Rectal smooth muscle tissue (tissue), 1 donor: Measurements from ENCODE around the gene WIPF3.

Source experiments
- H3K27ac ChIP-seq: one replicate; pipeline ENCODE4 v1.7.0; 2013; ENCODE audit warnings: low read depth, low read length, inconsistent platforms
- H3K27me3 ChIP-seq: one replicate; pipeline ENCODE4 v1.7.0; 2013; ENCODE audit warnings: low read length; ENCODE audit not compliant: control insufficient read depth, insufficient read depth
- H3K36me3 ChIP-seq: one replicate; pipeline ENCODE4 v1.7.0; 2013; ENCODE audit warnings: low read length; ENCODE audit not compliant: control insufficient read depth, insufficient read depth
- H3K4me1 ChIP-seq: one replicate; pipeline ENCODE4 v1.7.0; 2013; ENCODE audit warnings: low read length; ENCODE audit not compliant: control insufficient read depth, insufficient read depth
- H3K4me3 ChIP-seq: one replicate; pipeline ENCODE4 v1.7.0; 2013; ENCODE audit warnings: low read length
- H3K9ac ChIP-seq: one replicate; pipeline ENCODE4 v1.7.0; 2013; ENCODE audit warnings: low read length

The WIPF3 gene

DNA sequence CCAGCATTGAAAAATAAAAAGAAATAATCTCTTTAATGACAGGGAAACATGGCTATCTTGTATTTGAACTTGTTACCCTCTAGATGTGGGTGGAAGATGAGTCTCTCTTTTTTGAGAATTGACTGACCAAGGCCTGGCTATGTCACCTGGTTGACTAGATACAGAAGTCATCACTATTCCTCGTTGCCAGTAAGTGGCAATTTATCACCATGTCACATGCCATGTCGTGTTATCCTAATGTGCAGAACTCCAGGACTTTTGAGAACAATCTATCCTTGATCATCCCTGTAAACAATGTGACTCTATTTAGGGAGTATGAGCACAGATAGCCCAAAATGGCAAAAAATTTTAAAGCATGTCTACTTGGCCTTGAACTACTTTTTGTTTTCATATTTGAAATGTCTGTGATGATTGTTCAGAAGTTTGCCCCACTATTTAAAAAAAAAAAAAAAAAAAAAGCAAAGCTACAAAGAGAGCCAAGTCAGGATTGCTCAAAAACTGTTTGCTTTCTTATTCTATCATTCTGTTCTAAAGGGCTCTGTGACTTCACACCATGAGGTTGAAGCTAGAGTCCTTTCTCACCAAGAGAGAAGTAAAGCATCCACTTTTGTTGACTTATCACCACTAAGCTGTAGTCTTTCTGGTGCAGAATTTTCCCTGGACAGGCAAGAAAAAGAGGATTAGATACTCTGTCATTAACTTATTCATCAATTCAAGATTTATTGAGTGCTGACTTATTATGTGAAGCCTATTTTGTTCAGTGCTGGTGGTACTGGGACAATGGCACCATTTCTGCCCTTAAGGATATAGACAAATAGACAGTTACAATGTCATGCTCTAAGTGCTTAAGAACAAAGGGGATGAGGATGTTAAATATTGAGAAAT, 10.4 kb upstream of the WIPF3 start:
- Histone ChIP-seq H3K36me3 (no peaks in the 10 kb centered on the region), H3K4me3 (no peak overlapping the region), H3K9ac (no peak overlapping the region), H3K27me3 (no peaks in the 10 kb centered on the region), H3K4me1 (no peaks in the 10 kb centered on the region), H3K27ac (no peak overlapping the region)

DNA sequence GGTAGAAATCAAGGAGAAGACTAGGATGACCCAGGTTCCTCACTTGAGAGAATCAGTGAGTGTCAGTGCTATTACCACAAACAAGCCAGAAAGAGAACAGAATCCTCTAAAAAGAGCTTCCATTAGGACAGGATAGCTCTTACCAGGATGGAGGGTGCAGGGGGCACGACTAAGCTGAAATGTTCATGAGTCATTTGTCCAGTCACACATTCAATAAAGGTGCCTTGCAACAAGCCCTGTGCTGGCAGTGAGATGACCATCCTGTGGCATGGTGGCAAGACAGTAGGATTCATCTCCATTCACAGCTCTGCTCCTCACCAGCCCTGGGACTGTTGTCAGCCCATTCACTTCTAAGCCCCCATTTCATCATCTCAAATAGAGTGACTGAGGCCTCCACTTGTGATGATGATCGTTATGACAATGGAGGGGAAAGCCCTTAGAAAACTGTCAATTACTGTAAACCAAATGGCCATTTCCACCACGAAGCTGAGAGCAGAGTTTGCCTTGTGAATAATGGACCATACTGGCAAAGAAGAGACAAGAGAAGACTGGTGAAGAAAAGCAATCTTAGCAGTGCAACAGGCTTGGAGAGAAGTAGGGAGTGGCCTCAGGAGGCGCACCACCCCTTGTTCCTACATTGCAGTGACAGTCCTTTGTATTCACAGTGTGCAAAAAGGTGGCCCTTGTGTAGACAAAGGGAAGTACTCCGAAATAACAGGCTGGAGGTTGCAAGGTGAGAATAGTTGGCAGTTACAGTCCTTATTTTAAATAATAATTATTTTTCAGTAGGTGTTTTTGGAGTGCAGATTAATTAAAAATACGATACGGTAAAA, 9.0 kb upstream of the WIPF3 start:
- Histone ChIP-seq H3K9ac (no peak overlapping the region), H3K36me3 (no peaks in the 10 kb centered on the region), H3K4me1 (no peaks in the 10 kb centered on the region), H3K27ac (no peak overlapping the region), H3K27me3 (no peaks in the 10 kb centered on the region), H3K4me3 (no peak overlapping the region)

DNA sequence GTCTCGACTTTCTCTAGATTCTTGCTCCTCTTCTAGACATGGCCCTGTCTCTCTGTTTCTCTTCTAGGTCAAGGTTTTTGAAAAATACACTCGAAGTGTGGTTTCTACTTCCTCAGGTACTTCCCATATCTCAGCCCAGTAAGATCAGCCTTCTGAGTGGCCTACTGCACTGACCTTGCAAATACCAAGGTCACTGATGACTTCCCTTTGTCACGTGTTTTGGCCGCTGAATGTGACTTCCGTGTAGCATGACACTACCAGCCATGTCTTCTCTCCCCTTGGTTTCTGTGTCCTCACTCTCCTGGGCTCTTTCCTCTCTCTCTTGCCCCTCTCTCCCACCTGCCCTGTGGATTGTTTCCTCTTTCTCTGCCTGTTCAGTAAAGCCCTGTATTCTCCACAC, 7.9 kb upstream of the WIPF3 start:
- Histone ChIP-seq H3K27me3 (no peaks in the 10 kb centered on the region), H3K36me3 (no peaks in the 10 kb centered on the region), H3K27ac (no peak overlapping the region), H3K4me1 (no peaks in the 10 kb centered on the region), H3K9ac (no peak overlapping the region), H3K4me3 (no peak overlapping the region)

DNA sequence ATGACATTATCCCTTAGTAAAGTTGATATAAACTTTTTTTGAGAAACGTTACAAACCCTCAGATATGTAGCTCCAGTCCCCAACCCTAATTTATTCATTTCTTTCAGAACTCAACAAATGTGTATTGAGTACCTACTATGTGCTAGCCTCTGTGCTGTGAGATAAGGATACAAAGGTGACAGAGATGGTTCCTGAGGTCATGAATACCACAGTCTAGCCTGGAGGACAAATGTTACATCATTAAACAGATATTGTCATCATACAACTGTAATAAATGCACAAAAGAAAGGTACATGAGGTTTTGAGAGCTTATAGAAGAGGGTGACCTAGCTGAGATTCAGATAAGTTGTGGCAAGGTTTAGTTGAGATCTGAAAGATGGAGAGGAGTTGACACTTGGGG, 4.4 kb upstream of the WIPF3 start:
- Histone ChIP-seq H3K4me3 (no peak overlapping the region), H3K27me3 (peaks cover 3% of the 10 kb centered on the region), H3K4me1 (no peaks in the 10 kb centered on the region)

DNA sequence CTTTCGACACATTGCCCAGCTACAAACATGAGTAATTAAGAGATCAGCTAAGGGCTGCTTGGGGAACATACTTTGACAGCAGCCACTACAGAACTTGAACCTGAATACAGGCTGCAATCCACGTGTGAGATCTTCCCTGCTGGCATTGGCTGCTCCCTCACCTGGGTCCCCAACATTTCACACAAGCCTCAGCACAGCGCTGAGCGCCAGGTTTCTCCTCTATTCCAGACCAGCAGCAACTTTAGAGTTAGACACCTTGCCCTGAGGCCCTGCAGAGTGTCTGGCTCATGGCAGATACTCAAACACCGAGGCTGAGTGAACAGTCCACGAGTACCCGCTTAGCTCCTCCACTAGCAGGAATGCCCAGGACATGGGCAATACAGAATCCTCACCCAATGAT, 1.3 kb upstream of the WIPF3 start:
- no peak overlapping the region for H3K9ac ChIP-seq
- H3K4me3 ChIP-seq: no peak overlapping the region
- no peak overlapping the region for H3K27ac ChIP-seq
- no peaks in the 10 kb centered on the region for H3K4me1 ChIP-seq
- H3K36me3 ChIP-seq: no peaks in the 10 kb centered on the region
- peaks cover 6% of the 10 kb centered on the region for H3K27me3 ChIP-seq

More for the DNA sequence above, 4.4 kb upstream of the WIPF3 start:
- Histone ChIP-seq H3K9ac (no peak overlapping the region), H3K36me3 (no peaks in the 10 kb centered on the region), H3K27ac (no peak overlapping the region)

DNA sequence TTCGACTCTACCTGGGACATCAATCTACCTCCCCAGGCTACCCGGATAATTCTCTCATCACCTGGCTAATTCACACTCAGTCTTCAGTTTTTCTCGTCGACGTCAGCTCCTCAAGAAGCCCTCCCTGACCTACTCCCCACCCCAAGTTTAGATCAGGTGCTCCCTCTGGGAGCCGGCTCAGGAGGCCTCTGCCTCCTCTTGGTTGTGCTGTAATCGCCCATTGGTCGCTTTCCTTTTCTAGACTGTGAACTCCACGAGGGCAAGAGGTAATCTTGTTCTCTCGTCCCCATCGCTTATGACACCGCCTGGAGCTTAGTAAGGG, 461 bp upstream of the WIPF3 start:
- no peak overlapping the region for H3K9ac ChIP-seq
- no peak overlapping the region for H3K4me3 ChIP-seq
- no peaks in the 10 kb centered on the region for H3K4me1 ChIP-seq
- H3K27ac ChIP-seq: no peak overlapping the region
- H3K36me3 ChIP-seq: no peaks in the 10 kb centered on the region
- H3K27me3 ChIP-seq: peaks cover 6% of the 10 kb centered on the region

DNA sequence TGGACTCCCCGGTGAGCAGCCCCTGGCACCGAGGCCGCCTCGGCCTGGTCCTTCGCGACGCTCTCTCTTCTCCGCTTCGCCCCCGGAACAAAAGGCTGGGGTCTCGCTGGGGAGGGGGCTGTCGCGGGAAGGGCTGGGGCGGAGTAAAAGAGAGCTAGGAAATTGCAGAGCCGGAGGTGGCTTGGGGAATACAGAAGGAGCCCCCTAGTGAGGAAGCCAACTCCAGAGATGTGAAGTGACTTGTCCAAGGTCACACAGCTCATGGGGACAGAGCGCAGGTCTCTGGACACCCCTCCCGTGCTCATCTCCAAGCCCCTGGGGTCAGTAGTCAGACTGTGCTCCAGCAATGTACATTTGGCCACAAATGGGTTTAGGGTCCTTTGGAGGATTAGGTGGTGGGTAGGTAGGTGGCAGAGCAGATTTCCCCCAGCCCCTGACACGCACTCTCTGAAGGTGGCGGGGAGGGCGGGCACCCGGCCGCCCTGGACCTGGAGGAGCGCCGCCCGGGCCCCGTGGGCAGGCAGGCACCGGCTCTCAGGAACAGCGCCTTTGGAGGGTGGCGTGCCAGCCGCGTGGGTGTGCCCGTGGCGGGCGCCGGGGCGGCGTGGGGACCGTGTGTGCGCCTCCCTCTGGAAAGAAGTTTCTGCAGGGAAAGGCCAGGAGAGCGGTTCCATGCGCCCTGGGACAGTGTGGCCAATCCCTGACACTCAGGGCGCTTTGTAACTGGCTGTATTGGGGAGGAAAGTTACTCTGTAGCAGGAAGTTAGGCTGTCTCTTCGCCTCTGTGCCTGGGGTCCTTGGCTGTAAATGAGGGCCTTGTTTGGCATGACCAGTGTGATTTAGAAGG, 910 bp downstream of the WIPF3 start:
- Histone ChIP-seq H3K27ac (no peak overlapping the region), H3K27me3 (peaks cover 6% of the 10 kb centered on the region)

DNA sequence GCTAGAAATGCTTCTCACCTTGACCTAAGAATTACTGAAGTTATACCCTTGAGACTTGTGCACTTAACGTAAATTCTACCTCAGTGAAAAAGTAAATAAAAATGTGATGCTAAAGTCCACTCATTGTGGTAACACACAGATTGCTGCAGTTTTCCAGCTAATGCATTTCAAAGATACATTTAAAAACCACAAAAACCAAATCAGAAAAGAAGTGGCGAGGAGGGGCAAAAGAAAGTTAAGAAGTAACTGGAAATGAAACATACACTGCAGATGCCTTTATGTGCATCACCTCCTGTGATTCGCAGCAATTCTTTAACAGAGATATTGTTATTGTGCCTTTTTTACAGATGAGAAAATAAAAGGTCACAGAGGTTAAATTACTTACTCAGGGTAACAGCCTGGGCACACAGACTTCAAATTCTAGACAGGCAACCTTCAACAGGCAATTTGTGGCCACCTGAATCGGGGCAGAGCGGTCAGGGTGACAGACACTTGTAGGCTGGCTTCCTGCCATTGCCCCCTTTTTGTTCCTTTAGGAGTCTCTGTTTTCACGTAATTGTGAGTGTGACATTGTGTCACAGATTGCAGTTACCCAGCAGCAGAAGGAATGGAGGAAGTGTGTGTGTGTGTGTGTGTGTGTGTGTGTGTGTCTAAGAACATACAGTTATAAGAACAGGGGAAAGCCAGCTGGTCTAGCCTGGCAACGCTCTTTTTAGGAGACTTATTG, 1.9 kb downstream of the WIPF3 start:
- Histone ChIP-seq H3K27me3 (peaks cover 6% of the 10 kb centered on the region), H3K4me1 (peaks cover 2% of the 10 kb centered on the region), H3K4me3 (no peak overlapping the region), H3K9ac (no peak overlapping the region), H3K36me3 (no peaks in the 10 kb centered on the region), H3K27ac (no peak overlapping the region)

More for the DNA sequence above, 910 bp downstream of the WIPF3 start:
- peaks cover 2% of the 10 kb centered on the region for H3K4me1 ChIP-seq
- H3K36me3 ChIP-seq: no peaks in the 10 kb centered on the region
- H3K4me3 ChIP-seq: peak overlapping the region; percentile 55
- no peak overlapping the region for H3K9ac ChIP-seq

DNA sequence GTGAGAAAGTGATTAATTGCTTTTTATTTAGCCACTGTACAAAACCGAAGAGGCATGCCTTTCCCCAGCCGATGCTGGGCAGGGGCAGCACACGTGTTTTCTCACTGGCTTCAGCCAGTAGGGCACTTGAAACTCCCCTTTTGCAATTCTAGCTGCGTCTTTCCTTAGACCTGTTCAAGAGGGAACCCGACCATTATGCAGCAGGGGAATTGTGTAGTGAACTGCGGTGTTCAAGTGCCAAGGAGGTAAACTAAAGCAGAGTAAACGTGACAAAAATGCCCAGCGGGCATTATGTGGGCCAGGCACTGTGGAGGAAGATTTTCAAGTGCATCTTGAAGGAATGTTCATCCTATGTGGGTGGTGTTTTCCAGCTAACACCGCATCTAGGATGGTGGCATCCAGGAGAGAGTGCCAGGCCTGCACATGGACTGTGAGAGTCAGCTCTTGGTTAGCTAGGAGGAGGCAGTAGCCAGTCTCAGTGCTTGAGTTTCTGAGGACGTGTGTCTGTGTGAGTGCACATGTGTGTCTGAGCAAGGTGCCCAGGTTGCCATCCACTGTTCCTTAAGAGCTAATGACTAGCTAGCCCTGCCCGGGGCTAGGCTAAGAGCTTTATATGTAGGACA, 3.3 kb downstream of the WIPF3 start:
- H3K9ac ChIP-seq: no peak overlapping the region
- peaks cover 6% of the 10 kb centered on the region for H3K27me3 ChIP-seq
- H3K27ac ChIP-seq: no peak overlapping the region

DNA sequence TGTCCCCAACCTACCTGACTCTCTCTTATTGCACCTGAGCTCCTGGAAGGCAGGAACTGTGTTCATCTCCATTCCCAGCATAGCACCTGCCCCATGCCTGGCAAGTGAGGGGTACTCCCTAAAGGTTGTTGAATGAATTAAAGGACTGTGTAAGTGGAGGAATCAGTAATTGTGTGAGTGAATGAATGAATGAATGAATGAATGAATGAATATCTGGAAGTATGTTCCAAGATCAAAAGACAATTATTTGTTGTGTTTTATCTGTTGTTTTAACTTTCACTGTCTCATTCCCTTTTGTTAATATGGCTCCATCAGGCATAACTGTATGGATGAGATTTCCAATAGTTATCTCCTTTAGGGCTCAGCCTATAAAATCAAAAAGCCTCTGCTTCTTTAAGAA, 4.0 kb downstream of the WIPF3 start:
- peaks cover 6% of the 10 kb centered on the region for H3K27me3 ChIP-seq
- no peak overlapping the region for H3K4me3 ChIP-seq
- H3K36me3 ChIP-seq: no peaks in the 10 kb centered on the region
- H3K4me1 ChIP-seq: peaks cover 2% of the 10 kb centered on the region
- H3K9ac ChIP-seq: no peak overlapping the region
- H3K27ac ChIP-seq: no peak overlapping the region

More for the DNA sequence above, 3.3 kb downstream of the WIPF3 start:
- Histone ChIP-seq H3K4me1 (peaks cover 2% of the 10 kb centered on the region), H3K36me3 (no peaks in the 10 kb centered on the region), H3K4me3 (no peak overlapping the region)

DNA sequence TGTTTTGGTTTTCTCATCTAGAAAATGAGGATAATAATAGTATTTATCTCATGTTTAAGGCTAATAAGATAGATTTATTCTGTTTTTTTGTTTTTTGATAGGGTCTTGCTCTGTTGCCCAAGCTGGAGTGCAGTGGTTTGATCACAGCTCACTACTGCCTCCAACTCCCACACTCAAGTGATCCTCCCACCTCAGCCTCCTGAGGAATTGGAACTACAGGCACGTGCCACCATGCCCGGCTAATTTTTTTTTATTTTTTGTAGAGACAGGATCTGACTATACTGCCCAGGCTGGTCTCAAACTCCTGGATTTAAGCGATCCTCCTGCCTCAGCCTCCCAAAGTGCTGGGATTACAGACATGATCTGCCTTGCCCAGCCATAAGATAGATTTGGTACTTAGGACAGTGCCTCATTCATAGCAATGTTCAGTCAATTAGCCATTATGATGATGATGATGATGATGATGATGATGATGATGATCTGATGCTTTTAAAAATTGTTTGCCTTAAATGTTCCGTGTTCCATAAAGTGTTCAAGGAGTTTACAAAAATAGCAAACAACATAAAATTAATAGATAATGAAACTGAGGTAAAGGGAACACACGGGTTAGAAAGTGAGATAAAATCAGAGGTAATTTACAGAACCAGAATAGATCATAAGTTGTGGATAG, 4.6 kb downstream of the WIPF3 start:
- H3K27ac ChIP-seq: no peak overlapping the region
- no peaks in the 10 kb centered on the region for H3K36me3 ChIP-seq
- H3K4me1 ChIP-seq: peaks cover 2% of the 10 kb centered on the region
- H3K4me3 ChIP-seq: no peak overlapping the region
- no peak overlapping the region for H3K9ac ChIP-seq
- H3K27me3 ChIP-seq: peaks cover 3% of the 10 kb centered on the region
